Testis (tissue), 2 donors: ENCODE measurements around the gene RAPGEF5.

ENCODE experiments used
- POLR2A ChIP-seq: fragments of 450-650 bp; IDR thresholded peaks from one replicate; pipeline ENCODE4 v1.6.1; 2017; ENCODE audit warnings: antibody characterized with exemption, mild to moderate bottlenecking, moderate library complexity
- TF ChIP-seq, protein P1 (sequence below), 3 experiments: fragments of 450-650 bp in 2 of 3; fragments of 200-600 bp in 1 of 3; sonication (generic) in 1 of 3; IDR thresholded peaks; one replicate each; pipeline ENCODE4 v1.5.1; 2016 to 2019; ENCODE audit warnings: antibody characterized with exemption in 3 of 3, mild to moderate bottlenecking in 2 of 3, moderate library complexity in 1 of 3

DNA sequence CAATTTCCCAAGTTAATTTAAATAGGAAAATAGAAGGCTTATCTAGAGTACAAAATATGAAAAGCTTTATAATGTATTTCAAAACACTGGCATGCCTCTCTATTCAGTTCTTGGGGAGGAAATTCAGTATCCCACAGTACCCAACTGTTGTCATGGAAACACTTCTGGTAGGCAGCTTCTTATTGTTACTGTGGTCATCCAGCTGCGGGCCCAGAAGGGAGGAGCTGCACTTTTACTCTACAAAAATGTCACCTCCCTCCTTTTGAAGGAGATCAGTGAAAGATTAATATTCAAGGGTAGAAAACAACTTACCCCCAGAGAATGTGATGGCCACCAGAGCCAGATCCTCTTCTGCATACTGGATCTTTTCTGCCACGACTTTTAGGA lies 202.8 kb downstream of the RAPGEF5 start:
- TF ChIP-seq, protein P1, sequence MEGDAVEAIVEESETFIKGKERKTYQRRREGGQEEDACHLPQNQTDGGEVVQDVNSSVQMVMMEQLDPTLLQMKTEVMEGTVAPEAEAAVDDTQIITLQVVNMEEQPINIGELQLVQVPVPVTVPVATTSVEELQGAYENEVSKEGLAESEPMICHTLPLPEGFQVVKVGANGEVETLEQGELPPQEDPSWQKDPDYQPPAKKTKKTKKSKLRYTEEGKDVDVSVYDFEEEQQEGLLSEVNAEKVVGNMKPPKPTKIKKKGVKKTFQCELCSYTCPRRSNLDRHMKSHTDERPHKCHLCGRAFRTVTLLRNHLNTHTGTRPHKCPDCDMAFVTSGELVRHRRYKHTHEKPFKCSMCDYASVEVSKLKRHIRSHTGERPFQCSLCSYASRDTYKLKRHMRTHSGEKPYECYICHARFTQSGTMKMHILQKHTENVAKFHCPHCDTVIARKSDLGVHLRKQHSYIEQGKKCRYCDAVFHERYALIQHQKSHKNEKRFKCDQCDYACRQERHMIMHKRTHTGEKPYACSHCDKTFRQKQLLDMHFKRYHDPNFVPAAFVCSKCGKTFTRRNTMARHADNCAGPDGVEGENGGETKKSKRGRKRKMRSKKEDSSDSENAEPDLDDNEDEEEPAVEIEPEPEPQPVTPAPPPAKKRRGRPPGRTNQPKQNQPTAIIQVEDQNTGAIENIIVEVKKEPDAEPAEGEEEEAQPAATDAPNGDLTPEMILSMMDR (IDR thresholded peaks at IDR 0.05) = no peak
- no peak for TF ChIP-seq POLR2A
